22Rv1 (cell line): ENCODE results near the gene GDI2.

Source experiments
- CTCF ChIP-seq: fragments of 450-650 bp; IDR thresholded peaks from 2 replicates; pipeline ENCODE4 v1.5.1; 2017; ENCODE audit warnings: mild to moderate bottlenecking
- ZFX ChIP-seq: fragments of 450-650 bp; IDR thresholded peaks from 2 replicates; pipeline ENCODE4 v1.6.1; 2017; ENCODE audit warnings: antibody characterized with exemption, borderline replicate concordance

GRCh38 chr10:5812283-5813090, 747 bp downstream of the GDI2 start:
- TF ChIP-seq CTCF, result no peak
- TF ChIP-seq ZFX, result no peak
